ENCODE results near the gene LIMS2. TPM values are rescaled to one million over a fixed set of nuclear protein-coding genes. Genes with fewer than 3 reads are reported as not detected.

LIMS2 gene
- polyA plus RNA-seq, 1 donor, result 25.0 TPM

GRCh38 chr2:127650785-127651380, 24.4 kb downstream of the LIMS2 start:
- Histone ChIP-seq H3K27me3 (ENCODE audit: control insufficient read depth, insufficient read depth, low read length) (no peaks in the 10 kb centered on the region), H3K4me1 (ENCODE audit: control insufficient read depth, insufficient read depth, low read length) (no peaks in the 10 kb centered on the region), H3K9me3 (ENCODE audit: control insufficient read depth, low read depth, low read length) (peaks cover 2% of the 10 kb centered on the region), H3K27ac (ENCODE audit: low read length) (no peak overlapping the region), H3K4me3 (ENCODE audit: low read length) (no peak overlapping the region), H3K36me3 (ENCODE audit: control insufficient read depth, insufficient read depth, low read length) (no peaks in the 10 kb centered on the region)
- no CpG with 5 or more reads among the region's 28 CpGs for WGBS (ENCODE audit: insufficient coverage, low lambda C conversion rate)
- no peak for DNase-seq

- no peaks in the 10 kb centered on the region for H3K27me3 ChIP-seq (ENCODE audit: control insufficient read depth, insufficient read depth, low read length)
- WGBS (ENCODE audit: insufficient coverage, low lambda C conversion rate), result no CpG with 5 or more reads among the region's 17 CpGs
- no peak overlapping the region for H3K27ac ChIP-seq (ENCODE audit: low read length)
- DNase-seq, result no peak
- H3K4me3 ChIP-seq (ENCODE audit: low read length), result no peak overlapping the region
- peaks cover 3% of the 10 kb centered on the region for H3K4me1 ChIP-seq (ENCODE audit: control insufficient read depth, insufficient read depth, low read length)
- no peaks in the 10 kb centered on the region for H3K36me3 ChIP-seq (ENCODE audit: control insufficient read depth, insufficient read depth, low read length)
- H3K9me3 ChIP-seq (ENCODE audit: control insufficient read depth, low read depth, low read length), result peaks cover 2% of the 10 kb centered on the region
These were observed 25.1 kb downstream of the LIMS2 start for GRCh38 chr2:127650041-127650784.

GRCh38 chr2:127649684-127650040, 25.7 kb downstream of the LIMS2 start:
- Histone ChIP-seq H3K4me3 (ENCODE audit: low read length) (no peak overlapping the region), H3K4me1 (ENCODE audit: control insufficient read depth, insufficient read depth, low read length) (peaks cover 3% of the 10 kb centered on the region), H3K36me3 (ENCODE audit: control insufficient read depth, insufficient read depth, low read length) (no peaks in the 10 kb centered on the region), H3K27ac (ENCODE audit: low read length) (no peak overlapping the region), H3K9me3 (ENCODE audit: control insufficient read depth, low read depth, low read length) (peaks cover 2% of the 10 kb centered on the region), H3K27me3 (ENCODE audit: control insufficient read depth, insufficient read depth, low read length) (no peaks in the 10 kb centered on the region)
- WGBS (ENCODE audit: insufficient coverage, low lambda C conversion rate), result no CpG with 5 or more reads among the region's 7 CpGs
- peak; percentile 59 to 65 for DNase-seq

GRCh38 chr2:127649100-127649611, 26.2 kb downstream of the LIMS2 start:
- Histone ChIP-seq H3K4me3 (ENCODE audit: low read length) (no peak overlapping the region), H3K27me3 (ENCODE audit: control insufficient read depth, insufficient read depth, low read length) (no peaks in the 10 kb centered on the region), H3K4me1 (ENCODE audit: control insufficient read depth, insufficient read depth, low read length) (peaks cover 3% of the 10 kb centered on the region), H3K27ac (ENCODE audit: low read length) (no peak overlapping the region), H3K9me3 (ENCODE audit: control insufficient read depth, low read depth, low read length) (peaks cover 2% of the 10 kb centered on the region), H3K36me3 (ENCODE audit: control insufficient read depth, insufficient read depth, low read length) (no peaks in the 10 kb centered on the region)
- 100% methylated on average over 1 of the region's 12 CpGs for WGBS (ENCODE audit: insufficient coverage, low lambda C conversion rate)
- DNase-seq, result no peak

GRCh38 chr2:127648321-127648720, 27.0 kb downstream of the LIMS2 start:
- no peaks in the 10 kb centered on the region for H3K27me3 ChIP-seq (ENCODE audit: control insufficient read depth, insufficient read depth, low read length)
- peaks cover 2% of the 10 kb centered on the region for H3K9me3 ChIP-seq (ENCODE audit: control insufficient read depth, low read depth, low read length)
- no CpG with 5 or more reads among the region's 6 CpGs for WGBS (ENCODE audit: insufficient coverage, low lambda C conversion rate)
- no peaks in the 10 kb centered on the region for H3K36me3 ChIP-seq (ENCODE audit: control insufficient read depth, insufficient read depth, low read length)
- DNase-seq, result no peak
- no peak overlapping the region for H3K27ac ChIP-seq (ENCODE audit: low read length)
- no peak overlapping the region for H3K4me3 ChIP-seq (ENCODE audit: low read length)
- peaks cover 3% of the 10 kb centered on the region for H3K4me1 ChIP-seq (ENCODE audit: control insufficient read depth, insufficient read depth, low read length)

- DNase-seq, result no peak
- Histone ChIP-seq H3K9me3 (ENCODE audit: control insufficient read depth, low read depth, low read length) (peaks cover 2% of the 10 kb centered on the region), H3K4me1 (ENCODE audit: control insufficient read depth, insufficient read depth, low read length) (peaks cover 3% of the 10 kb centered on the region), H3K4me3 (ENCODE audit: low read length) (no peak overlapping the region), H3K27me3 (ENCODE audit: control insufficient read depth, insufficient read depth, low read length) (no peaks in the 10 kb centered on the region), H3K27ac (ENCODE audit: low read length) (no peak overlapping the region), H3K36me3 (ENCODE audit: control insufficient read depth, insufficient read depth, low read length) (no peaks in the 10 kb centered on the region)
- WGBS (ENCODE audit: insufficient coverage, low lambda C conversion rate), result 100% methylated on average over 1 of the region's 16 CpGs
These were observed 27.8 kb downstream of the LIMS2 start for GRCh38 chr2:127647242-127648190.

GRCh38 chr2:127646487-127647241, 28.7 kb downstream of the LIMS2 start:
- no peak overlapping the region for H3K27ac ChIP-seq (ENCODE audit: low read length)

GRCh38 chr2:127645395-127646291, 29.7 kb downstream of the LIMS2 start, which contains the start of gene GPR17:
GPR17 (plus strand) TSS chr2:127646153; CDS start chr2:127650736, 4,583 bp downstream.
- no peaks in the 10 kb centered on the region for H3K27me3 ChIP-seq (ENCODE audit: control insufficient read depth, insufficient read depth, low read length)
- H3K4me3 ChIP-seq (ENCODE audit: low read length), result peak within 1 kb of the TSS; percentile 6
- H3K27ac ChIP-seq (ENCODE audit: low read length), result no peak within 1 kb of the TSS
- no peaks in the 10 kb centered on the region for H3K9me3 ChIP-seq (ENCODE audit: control insufficient read depth, low read depth, low read length)
- WGBS (ENCODE audit: insufficient coverage, low lambda C conversion rate), result no CpG with 5 or more reads among the region's 37 CpGs
- H3K4me1 ChIP-seq (ENCODE audit: control insufficient read depth, insufficient read depth, low read length), result peaks cover 3% of the 10 kb centered on the region
- peak; percentile 35 to 66 for DNase-seq
- H3K36me3 ChIP-seq (ENCODE audit: control insufficient read depth, insufficient read depth, low read length), result no peaks in the 10 kb centered on the region

More at GRCh38 chr2:127646487-127647241, 28.7 kb downstream of the LIMS2 start:
- Histone ChIP-seq H3K4me3 (ENCODE audit: low read length) (no peak overlapping the region), H3K4me1 (ENCODE audit: control insufficient read depth, insufficient read depth, low read length) (peaks cover 3% of the 10 kb centered on the region), H3K27me3 (ENCODE audit: control insufficient read depth, insufficient read depth, low read length) (no peaks in the 10 kb centered on the region), H3K9me3 (ENCODE audit: control insufficient read depth, low read depth, low read length) (peaks cover 2% of the 10 kb centered on the region), H3K36me3 (ENCODE audit: control insufficient read depth, insufficient read depth, low read length) (no peaks in the 10 kb centered on the region)
- no peak for DNase-seq
- no CpG with 5 or more reads among the region's 24 CpGs for whole genome bisulfite sequencing (ENCODE audit: insufficient coverage, low lambda C conversion rate)

GRCh38 chr2:127645026-127645394, 30.3 kb downstream of the LIMS2 start:
- DNase-seq, result no peak
- no CpG with 5 or more reads among the region's 1 CpG for WGBS (ENCODE audit: insufficient coverage, low lambda C conversion rate)
- no peak overlapping the region for H3K27ac ChIP-seq (ENCODE audit: low read length)
- H3K27me3 ChIP-seq (ENCODE audit: control insufficient read depth, insufficient read depth, low read length), result no peaks in the 10 kb centered on the region
- no peaks in the 10 kb centered on the region for H3K9me3 ChIP-seq (ENCODE audit: control insufficient read depth, low read depth, low read length)
- H3K36me3 ChIP-seq (ENCODE audit: control insufficient read depth, insufficient read depth, low read length), result no peaks in the 10 kb centered on the region
- peaks cover 9% of the 10 kb centered on the region for H3K4me1 ChIP-seq (ENCODE audit: control insufficient read depth, insufficient read depth, low read length)
- H3K4me3 ChIP-seq (ENCODE audit: low read length), result no peak overlapping the region
